Vagina (tissue), 2 donors: Measurements from ENCODE around the gene PIP4K2A.

Experiments
- CTCF ChIP-seq, 3 experiments: fragments of 450-650 bp in 2 of 3; fragments of 200-600 bp in 1 of 3; sonication (generic) in 1 of 3; IDR thresholded peaks; one replicate each; pipeline ENCODE4 v1.5.1; 2017 to 2019; ENCODE audit warnings: antibody characterized with exemption in 3 of 3, mild to moderate bottlenecking in 2 of 3, moderate library complexity in 2 of 3
- POLR2A ChIP-seq, 2 donors: fragments of 450-650 bp; IDR thresholded peaks; one replicate each; pipeline ENCODE4 v1.6.1; 2017; ENCODE audit warnings: antibody characterized with exemption in 2 of 2, mild to moderate bottlenecking in 2 of 2, moderate library complexity in 2 of 2

DNA sequence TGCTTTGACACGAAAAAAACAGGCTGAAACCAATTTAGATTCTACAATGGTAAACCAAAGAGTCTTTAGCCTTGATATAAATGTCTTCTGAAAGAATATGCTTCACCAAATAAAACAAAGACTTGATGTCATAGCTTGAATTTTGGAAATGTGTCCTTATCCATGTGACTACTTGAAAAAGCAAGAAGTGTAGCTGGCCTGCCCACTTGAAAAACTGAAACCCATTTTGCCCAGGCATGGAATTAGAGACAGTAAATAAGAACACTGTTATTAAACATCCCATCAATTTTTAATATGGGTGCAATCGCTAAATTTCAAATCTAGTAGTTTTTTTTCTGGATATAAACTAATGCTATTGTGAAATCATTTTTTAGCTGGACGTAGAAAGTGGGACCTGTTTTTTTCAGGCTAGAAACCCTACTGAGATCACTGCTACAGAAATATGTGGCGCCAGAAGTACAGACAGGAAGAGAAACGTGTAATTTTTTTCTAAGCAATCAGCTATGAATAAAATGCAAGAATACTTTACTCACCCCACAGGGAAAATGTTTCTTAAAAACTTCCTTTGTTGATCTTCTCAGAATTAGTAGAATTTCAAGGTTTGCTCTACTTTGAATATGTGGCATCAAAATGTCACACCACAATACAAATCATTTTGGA is 56.7 kb downstream of the PIP4K2A start:
- no peak for TF ChIP-seq CTCF (IDR thresholded peaks at IDR 0.05)
- no peak for TF ChIP-seq POLR2A (IDR thresholded peaks at IDR 0.05)
